Natural killer cell treated with Interleukin-12 subunit alpha and Interleukin-12 subunit beta and Interleukin-15 and Interleukin-18, amount 100 ng/mL, for 72 hours (primary cell): ENCODE measurements around the gene ZMIZ1. TPM values are rescaled to one million over a fixed set of nuclear protein-coding genes. Genes with fewer than 3 reads are reported as not detected.

Source experiments
- ATAC-seq, 2 donors: fragments of 150-1000 bp; cut with Tn5 transposase in 1 of 2; sonication (Bioruptor Pico), chemical (Tn5 transposase) in 1 of 2; 2 replicates each; pipeline ENCODE4 v1.10.0; 2021
- DNase-seq: peaks from one replicate; pipeline ENCODE4 v3.0.0; 2022; ENCODE audit warnings: low spot score
- H3K27ac Mint-ChIP-seq, 2 donors: 1 replicate in 1 of 2; 2 replicates in 1 of 2; pipeline ENCODE4 v1.8.0; 2022; ENCODE audit warnings: mixed read lengths in 2 of 2, mild to moderate bottlenecking in 1 of 2, moderate library complexity in 1 of 2
- H3K27me3 Mint-ChIP-seq, 2 donors: 1 replicate in 1 of 2; 2 replicates in 1 of 2; pipeline ENCODE4 v1.8.0; 2022; ENCODE audit warnings: mixed read lengths in 2 of 2
- H3K36me3 Mint-ChIP-seq: one replicate; pipeline ENCODE4 v1.8.0; 2022; ENCODE audit warnings: mixed read lengths
- H3K4me1 Mint-ChIP-seq, 2 donors: 1 replicate in 1 of 2; 2 replicates in 1 of 2; pipeline ENCODE4 v1.8.0; 2022; ENCODE audit warnings: low read depth in 2 of 2, mixed read lengths in 2 of 2, mild to moderate bottlenecking in 1 of 2
- H3K4me3 Mint-ChIP-seq: one replicate; pipeline ENCODE4 v1.8.0; 2022; ENCODE audit warnings: mixed read lengths
- H3K9me3 Mint-ChIP-seq: 2 replicates; pipeline ENCODE4 v1.8.0; 2022; ENCODE audit warnings: mixed read lengths
- total RNA-seq, 2 donors: library from RNA; stranded (reverse); gene quantifications; one replicate each; pipeline ENCODE4 v1.2.3, GENCODE V29; 2022

Gene ZMIZ1
- total RNA-seq, 2 donors from 2014 or later, result 49.7 to 54.4 TPM

GRCh38 chr10:79038841-79039201 is 29.9 kb upstream of the ZMIZ1 start:
- Mint-ChIP-seq H3K36me3 (no peaks in the 10 kb centered on the region), H3K27ac (no peak overlapping the region), H3K27me3 (peaks cover 39 to 44% of the 10 kb centered on the region in 2 donors), H3K9me3 (no peaks in the 10 kb centered on the region), H3K4me3 (no peak overlapping the region), H3K4me1 (no peaks in the 10 kb centered on the region)
- no peak for ATAC-seq
- DNase-seq, result no peak

- Mint-ChIP-seq H3K36me3 (no peaks in the 10 kb centered on the region), H3K4me1 (peaks cover 0 to 5% of the 10 kb centered on the region in 2 donors), H3K27me3 (peaks cover 22 to 26% of the 10 kb centered on the region in 2 donors), H3K4me3 (no peak overlapping the region), H3K27ac (no peak overlapping the region), H3K9me3 (no peaks in the 10 kb centered on the region)
- DNase-seq (no peak), ATAC-seq (no peak)
Measured at GRCh38 chr10:79042639-79043411, 25.9 kb upstream of the ZMIZ1 start.

- no peak overlapping the region for H3K4me3 Mint-ChIP-seq
- H3K36me3 Mint-ChIP-seq, result no peaks in the 10 kb centered on the region
- H3K9me3 Mint-ChIP-seq, result no peaks in the 10 kb centered on the region
- DNase-seq (no peak), ATAC-seq (no peak)
- H3K27ac Mint-ChIP-seq, result no peak overlapping the region
- H3K4me1 Mint-ChIP-seq, result peaks cover 9 to 12% of the 10 kb centered on the region in 2 donors
- peaks cover 16 to 20% of the 10 kb centered on the region in 2 donors for H3K27me3 Mint-ChIP-seq
Measured at GRCh38 chr10:79044036-79044632, 24.6 kb upstream of the ZMIZ1 start.

GRCh38 chr10:79044846-79045245 is 23.9 kb upstream of the ZMIZ1 start:
- DNase-seq, result no peak
- H3K4me1 Mint-ChIP-seq, result peaks cover 9 to 12% of the 10 kb centered on the region in 2 donors
- no peaks in the 10 kb centered on the region for H3K9me3 Mint-ChIP-seq
- no peak overlapping the region for H3K27ac Mint-ChIP-seq
- no peaks in the 10 kb centered on the region for H3K36me3 Mint-ChIP-seq
- peaks cover 9 to 17% of the 10 kb centered on the region in 2 donors for H3K27me3 Mint-ChIP-seq
- no peak overlapping the region for H3K4me3 Mint-ChIP-seq
- ATAC-seq, result no peak

GRCh38 chr10:79045566-79046175 is 23.1 kb upstream of the ZMIZ1 start:
- Mint-ChIP-seq H3K27ac (no peak overlapping the region), H3K9me3 (no peaks in the 10 kb centered on the region), H3K4me3 (no peak overlapping the region), H3K4me1 (peaks cover 9 to 12% of the 10 kb centered on the region in 2 donors), H3K36me3 (no peaks in the 10 kb centered on the region), H3K27me3 (peaks cover 9 to 16% of the 10 kb centered on the region in 2 donors)
- DNase-seq, result no peak
- no peak for ATAC-seq

GRCh38 chr10:79046326-79046725 is 22.4 kb upstream of the ZMIZ1 start:
- DNase-seq (no peak), ATAC-seq (no peak)
- Mint-ChIP-seq H3K4me3 (no peak overlapping the region), H3K36me3 (no peaks in the 10 kb centered on the region), H3K9me3 (no peaks in the 10 kb centered on the region), H3K4me1 (peaks cover 9 to 12% of the 10 kb centered on the region in 2 donors), H3K27ac (no peak overlapping the region), H3K27me3 (peaks cover 3 to 10% of the 10 kb centered on the region in 2 donors)

GRCh38 chr10:79046741-79047583 is 21.8 kb upstream of the ZMIZ1 start:
- Mint-ChIP-seq H3K4me3 (no peak overlapping the region), H3K27ac (peak overlapping the region; percentile 46 to 74), H3K9me3 (no peaks in the 10 kb centered on the region), H3K36me3 (no peaks in the 10 kb centered on the region), H3K27me3 (peaks cover 0 to 10% of the 10 kb centered on the region in 2 donors), H3K4me1 (peaks cover 9 to 12% of the 10 kb centered on the region in 2 donors)
- DNase-seq (no peak), ATAC-seq (no peak)

GRCh38 chr10:79047584-79047874 is 21.2 kb upstream of the ZMIZ1 start:
- H3K27ac Mint-ChIP-seq, result peak overlapping the region; percentile 46 to 74
- no peaks in the 10 kb centered on the region for H3K9me3 Mint-ChIP-seq
- H3K27me3 Mint-ChIP-seq, result peaks cover 0 to 4% of the 10 kb centered on the region in 2 donors
- DNase-seq (no peak), ATAC-seq (no peak)
- no peaks in the 10 kb centered on the region for H3K36me3 Mint-ChIP-seq
- H3K4me1 Mint-ChIP-seq, result peaks cover 9 to 12% of the 10 kb centered on the region in 2 donors
- no peak overlapping the region for H3K4me3 Mint-ChIP-seq

- H3K4me3 Mint-ChIP-seq, result peak overlapping the region; percentile 27
- ATAC-seq, result peak; percentile 34 to 57
- peak overlapping the region; percentile 46 to 74 for H3K27ac Mint-ChIP-seq
- DNase-seq, result no peak
- peaks cover 9 to 12% of the 10 kb centered on the region in 2 donors for H3K4me1 Mint-ChIP-seq
- no peaks in the 10 kb centered on the region for H3K36me3 Mint-ChIP-seq
- peaks cover 0 to 2% of the 10 kb centered on the region in 2 donors for H3K27me3 Mint-ChIP-seq
- no peaks in the 10 kb centered on the region for H3K9me3 Mint-ChIP-seq
Measured at GRCh38 chr10:79047875-79048638, 20.7 kb upstream of the ZMIZ1 start.

- H3K4me3 Mint-ChIP-seq, result no peak overlapping the region
- ATAC-seq (no peak), DNase-seq (no peak)
- no peaks in the 10 kb centered on the region for H3K9me3 Mint-ChIP-seq
- H3K4me1 Mint-ChIP-seq, result peaks cover 9 to 12% of the 10 kb centered on the region in 2 donors
- H3K27ac Mint-ChIP-seq, result peak overlapping the region in 1 of 2 donors; percentile 74
- no peaks in the 10 kb centered on the region for H3K36me3 Mint-ChIP-seq
- no peaks in the 10 kb centered on the region for H3K27me3 Mint-ChIP-seq
Measured at GRCh38 chr10:79048639-79049550, 19.9 kb upstream of the ZMIZ1 start.

- Mint-ChIP-seq H3K4me3 (no peak overlapping the region), H3K36me3 (no peaks in the 10 kb centered on the region), H3K9me3 (no peaks in the 10 kb centered on the region), H3K27ac (no peak overlapping the region), H3K27me3 (no peaks in the 10 kb centered on the region), H3K4me1 (peaks cover 9 to 12% of the 10 kb centered on the region in 2 donors)
- DNase-seq (no peak), ATAC-seq (no peak)
Measured at GRCh38 chr10:79049931-79050895, 18.6 kb upstream of the ZMIZ1 start.
